Measurements from ENCODE around the gene TMC1. TPM values are rescaled to one million over a fixed set of nuclear protein-coding genes. Genes with fewer than 3 reads are reported as not detected.

Gene TMC1
- total RNA-seq, 1 experiment from 2014 or later: 5.5 TPM

- no peaks in the 10 kb centered on the region for H3K9me2 ChIP-seq (ENCODE audit: insufficient read depth)
- no peak overlapping the region for H3K27ac ChIP-seq
- intact Hi-C loops (cut with micrococcal nuclease; ENCODE audit: unreplicated experiment): no loop called here
- DNase-seq: no peak
- BruUV-seq (replicated peaks): no TSS peak
- ChIA-PET CTCF (interaction anchor here (0.6 kb wide), 1 partner anchor 274 kb away, joined by 16 read pairs; no protein-coding TSS in a partner anchor), POLR2A (ENCODE audit: unreplicated experiment) (interaction anchor here (0.6 kb wide), 1 partner anchor 816 kb away, joined by 4 read pairs; no protein-coding TSS in a partner anchor)
- H3K9me3 ChIP-seq (ENCODE audit: insufficient read depth, low read depth): peaks cover 6% of the 10 kb centered on the region
- no peaks in the 10 kb centered on the region for H3K36me3 ChIP-seq (ENCODE audit: low read depth)
- H3K27me3 ChIP-seq (ENCODE audit: insufficient read depth, low read depth): no peaks in the 10 kb centered on the region
- no peaks in the 10 kb centered on the region for H3F3A ChIP-seq (ENCODE audit: insufficient read depth, low read depth)
- H3K4me1 ChIP-seq (replicated peaks; ENCODE audit: insufficient read depth): peaks cover 1% of the 10 kb centered on the region
- no peak overlapping the region for H3K4me3 ChIP-seq
- no peaks in the 10 kb centered on the region for H4K20me1 ChIP-seq (ENCODE audit: insufficient read depth)
- TF ChIP-seq CTCF (conservative IDR thresholded peaks at IDR 0.05): no peak
- no peak for TF ChIP-seq EZH2 (IDR thresholded peaks at IDR 0.05; ENCODE audit: low read depth)
- H3K4me2 ChIP-seq: no peak overlapping the region
- H2AFZ ChIP-seq: 0 out of 2 replicates have a peak overlapping the region, but pooled peaks have one; percentile 25
- H3K79me2 ChIP-seq (ENCODE audit: low read depth): no peaks in the 10 kb centered on the region
These were observed 342.2 kb downstream of the TMC1 start for GRCh38 chr9:72863456-72864094.

GRCh38 chr9:72864327-72864726 is 342.9 kb downstream of the TMC1 start:
- H3F3A ChIP-seq (ENCODE audit: insufficient read depth, low read depth): no peaks in the 10 kb centered on the region
- no peaks in the 10 kb centered on the region for H3K4me1 ChIP-seq (replicated peaks; ENCODE audit: insufficient read depth)
- no peak overlapping the region for H2AFZ ChIP-seq
- no peaks in the 10 kb centered on the region for H3K79me2 ChIP-seq (ENCODE audit: low read depth)
- no peaks in the 10 kb centered on the region for H3K9me2 ChIP-seq (ENCODE audit: insufficient read depth)
- intact Hi-C loops (cut with micrococcal nuclease; ENCODE audit: unreplicated experiment): no loop called here
- no peak for DNase-seq
- H3K27ac ChIP-seq: no peak overlapping the region
- BruUV-seq (replicated peaks): no TSS peak
- H3K9me3 ChIP-seq (ENCODE audit: insufficient read depth, low read depth): peaks cover 5% of the 10 kb centered on the region
- POLR2A ChIA-PET (ENCODE audit: unreplicated experiment): no interaction called here
- H3K27me3 ChIP-seq (ENCODE audit: insufficient read depth, low read depth): no peaks in the 10 kb centered on the region
- no peak overlapping the region for H3K4me2 ChIP-seq
- no peaks in the 10 kb centered on the region for H4K20me1 ChIP-seq (ENCODE audit: insufficient read depth)
- no peaks in the 10 kb centered on the region for H3K36me3 ChIP-seq (ENCODE audit: low read depth)
- TF ChIP-seq CTCF (conservative IDR thresholded peaks at IDR 0.05): no peak
- no peak for TF ChIP-seq EZH2 (IDR thresholded peaks at IDR 0.05; ENCODE audit: low read depth)
- H3K4me3 ChIP-seq: no peak overlapping the region
- CTCF ChIA-PET: interaction anchor here (0.6 kb wide), 1 partner anchor 273 kb away, joined by 16 read pairs; no protein-coding TSS in a partner anchor

- H3K27ac ChIP-seq: no peak overlapping the region
- no peak for TF ChIP-seq EZH2 (IDR thresholded peaks at IDR 0.05; ENCODE audit: low read depth)
- TF ChIP-seq CTCF (conservative IDR thresholded peaks at IDR 0.05): peak; percentile 73
These were observed 350.3 kb downstream of the TMC1 start for GRCh38 chr9:72871685-72872084.

More at GRCh38 chr9:72871685-72872084, 350.3 kb downstream of the TMC1 start:
- POLR2A ChIA-PET (ENCODE audit: unreplicated experiment): interaction anchor here (0.6 to 0.7 kb wide), 2 partner anchors 77 to 305 kb away, joined by 8 to 12 read pairs; no protein-coding TSS in a partner anchor
- Histone ChIP-seq H3K4me2 (no peak overlapping the region), H3K27me3 (ENCODE audit: insufficient read depth, low read depth) (no peaks in the 10 kb centered on the region), H3K9me3 (ENCODE audit: insufficient read depth, low read depth) (no peaks in the 10 kb centered on the region; the same call in 1 of the 2 replicates), H3F3A (ENCODE audit: insufficient read depth, low read depth) (no peaks in the 10 kb centered on the region), H3K9me2 (ENCODE audit: insufficient read depth) (no peaks in the 10 kb centered on the region), H2AFZ (no peak overlapping the region; the same call in 1 of the 2 replicates), H3K79me2 (ENCODE audit: low read depth) (no peaks in the 10 kb centered on the region), H3K4me3 (no peak overlapping the region), H3K36me3 (ENCODE audit: low read depth) (no peaks in the 10 kb centered on the region), H3K4me1 (replicated peaks; ENCODE audit: insufficient read depth) (no peaks in the 10 kb centered on the region), H4K20me1 (ENCODE audit: insufficient read depth) (no peaks in the 10 kb centered on the region)
- CTCF ChIA-PET: interaction anchor here (0.6 to 1.7 kb wide), 8 partner anchors 14 to 430 kb away, joined by 3 to 7 read pairs (median 4); no protein-coding TSS in a partner anchor
- intact Hi-C loops (cut with micrococcal nuclease; ENCODE audit: unreplicated experiment): loop anchor here (1.0 to 2.0 kb wide), 4 partner anchors 152 to 329 kb away; no protein-coding TSS in a partner anchor
- DNase-seq: no peak
- no TSS peak for BruUV-seq (replicated peaks)

All from PC-9 (cell line).